HepG2 (cell line): ENCODE results near the gene RAB3D. TPM values are rescaled to one million over a fixed set of nuclear protein-coding genes. Genes with fewer than 3 reads are reported as not detected.

ENCODE experiments used
- BHLHE40 ChIP-seq: IDR thresholded peaks from 2 replicates; pipeline ENCODE4 v1.6.1; 2011; ENCODE audit warnings: low read length, improper control_type of control experiment
- CEBPG ChIP-seq: IDR thresholded peaks from 2 replicates; pipeline ENCODE4 v1.6.1; 2016
- DNMT1 ChIP-seq: sonication (generic); formaldehyde crosslinking; IDR thresholded peaks from 2 replicates; pipeline ENCODE4 v1.5.1; 2020; ENCODE audit warnings: mild to moderate bottlenecking, missing genetic modification reagents
- HOXA3 ChIP-seq: sonication (generic); formaldehyde crosslinking; IDR thresholded peaks from 2 replicates; pipeline ENCODE4 v1.5.0; 2020; ENCODE audit warnings: missing genetic modification reagents
- KAT8 ChIP-seq: IDR thresholded peaks from 2 replicates; pipeline ENCODE4 v1.6.1; 2016; ENCODE audit warnings: missing genetic modification reagents, missing compliant biosample characterization
- KLF12 ChIP-seq: sonication (generic); formaldehyde crosslinking; IDR thresholded peaks from 2 replicates; pipeline ENCODE4 v1.4.0; 2020; ENCODE audit warnings: missing genetic modification reagents, borderline replicate concordance
- MED13 ChIP-seq: sonication (generic); formaldehyde crosslinking; IDR thresholded peaks from 2 replicates; pipeline ENCODE4 v1.5.0; 2020; ENCODE audit warnings: missing genetic modification reagents
- MEIS2 ChIP-seq: sonication (generic); formaldehyde crosslinking; IDR thresholded peaks from 2 replicates; pipeline ENCODE4 v1.9.0; 2021; ENCODE audit warnings: mild to moderate bottlenecking, missing genetic modification reagents
- PRMT3 ChIP-seq: sonication (generic); formaldehyde crosslinking; IDR thresholded peaks from 2 replicates; pipeline ENCODE4 v1.8.1; 2022; ENCODE audit warnings: low read depth, mild to moderate bottlenecking, moderate library complexity, missing genetic modification reagents, borderline replicate concordance
- PRPF4 ChIP-seq: fragments of 200-400 bp; formaldehyde crosslinking; IDR thresholded peaks from 2 replicates; pipeline ENCODE4 v1.6.1; 2016; ENCODE audit warnings: low read length, low read depth; ENCODE audit not compliant: poor library complexity, severe bottlenecking
- SAP130 ChIP-seq: IDR thresholded peaks from 2 replicates; pipeline ENCODE4 v1.6.1; 2016; ENCODE audit warnings: low read depth
- SMARCC2 ChIP-seq: fragments of 450-650 bp; IDR thresholded peaks from 2 replicates; pipeline ENCODE4 v1.6.1; 2017; ENCODE audit warnings: antibody characterized with exemption, mild to moderate bottlenecking
- ZFAT ChIP-seq: sonication (generic); formaldehyde crosslinking; conservative IDR thresholded peaks from 2 replicates; pipeline ENCODE4 v1.8.1; 2023; ENCODE audit warnings: missing genetic modification reagents, inconsistent platforms
- ZNF230 ChIP-seq: sonication (generic); formaldehyde crosslinking; IDR thresholded peaks from 2 replicates; pipeline ENCODE4 v1.4.0; 2020; ENCODE audit warnings: mild to moderate bottlenecking, missing genetic modification reagents
- ZNF251 ChIP-seq: sonication (generic); formaldehyde crosslinking; IDR thresholded peaks from 2 replicates; pipeline ENCODE4 v1.9.0; 2021; ENCODE audit warnings: mild to moderate bottlenecking, missing genetic modification reagents
- ZNF263 ChIP-seq: sonication (generic); formaldehyde crosslinking; IDR thresholded peaks from 2 replicates; pipeline ENCODE4 v1.4.0; 2020; ENCODE audit warnings: missing genetic modification reagents
- ZNF274 ChIP-seq: sonication (generic); formaldehyde crosslinking; IDR thresholded peaks from 2 replicates; pipeline ENCODE4 v1.5.1; 2020; ENCODE audit warnings: mild to moderate bottlenecking, missing genetic modification reagents
- ZNF563 ChIP-seq: sonication (generic); formaldehyde crosslinking; IDR thresholded peaks from 2 replicates; pipeline ENCODE4 v1.8.0; 2022; ENCODE audit warnings: mild to moderate bottlenecking, moderate library complexity, missing genetic modification reagents
- polyA plus RNA-seq, 8 experiments: library from polyadenylated mRNA; depleted of rRNA in 3 of 8; stranded (reverse) in 7 of 8; unstranded in 1 of 8; fragments of >200 nt; fragmentation: Illumina TruSeq in 4 of 8; extraction: Trizol in 4 of 8; gene quantifications; 2 replicates each; pipeline versions ENCODE4 v1.2.1 to v1.2.3, GENCODE V29; 2011 to 2016; ENCODE audit warnings: low read depth in 4 of 8, missing spikeins in 1 of 8, mixed read lengths in 1 of 8; ENCODE audit not compliant: insufficient read depth in 1 of 8
- total RNA-seq, 5 experiments: library from RNA; depleted of rRNA; stranded (reverse); fragments of >200 nt; fragmentation: Illumina TruSeq; extraction: Trizol; gene quantifications; 2 replicates each; pipeline ENCODE4 v1.2.3, GENCODE V29; 2016; ENCODE audit warnings: low read depth in 1 of 5
- TF ChIP-seq, protein P1 (sequence below): IDR thresholded peaks from 2 replicates; pipeline ENCODE4 v1.6.1; 2016; ENCODE audit warnings: mild to moderate bottlenecking
- TF ChIP-seq, protein P2 (sequence below): sonication (generic); formaldehyde crosslinking; IDR thresholded peaks from 2 replicates; pipeline ENCODE4 v1.5.0; 2020; ENCODE audit warnings: mild to moderate bottlenecking, missing genetic modification reagents
- TF ChIP-seq, protein P3 (sequence below): sonication (generic); formaldehyde crosslinking; IDR thresholded peaks from 2 replicates; pipeline ENCODE4 v1.4.0; 2020; ENCODE audit warnings: low read depth, mild to moderate bottlenecking, missing genetic modification reagents
- TF ChIP-seq, protein P4 (sequence below): sonication (generic); formaldehyde crosslinking; IDR thresholded peaks from 2 replicates; pipeline ENCODE4 v1.4.0; 2020; ENCODE audit warnings: missing genetic modification reagents; ENCODE audit errors: not compliant biosample characterization
- TF ChIP-seq, protein P5 (sequence below): sonication (generic); formaldehyde crosslinking; IDR thresholded peaks from 2 replicates; pipeline ENCODE4 v1.5.1; 2020; ENCODE audit warnings: missing genetic modification reagents, mild to moderate bottlenecking, borderline replicate concordance

The RAB3D gene
- total and polyA plus RNA-seq, 2 of the 13 experiments (the other 11 are each of a cell fraction or from before 2014, with no cell fraction given) = 2.0 to 16.1 TPM

DNA sequence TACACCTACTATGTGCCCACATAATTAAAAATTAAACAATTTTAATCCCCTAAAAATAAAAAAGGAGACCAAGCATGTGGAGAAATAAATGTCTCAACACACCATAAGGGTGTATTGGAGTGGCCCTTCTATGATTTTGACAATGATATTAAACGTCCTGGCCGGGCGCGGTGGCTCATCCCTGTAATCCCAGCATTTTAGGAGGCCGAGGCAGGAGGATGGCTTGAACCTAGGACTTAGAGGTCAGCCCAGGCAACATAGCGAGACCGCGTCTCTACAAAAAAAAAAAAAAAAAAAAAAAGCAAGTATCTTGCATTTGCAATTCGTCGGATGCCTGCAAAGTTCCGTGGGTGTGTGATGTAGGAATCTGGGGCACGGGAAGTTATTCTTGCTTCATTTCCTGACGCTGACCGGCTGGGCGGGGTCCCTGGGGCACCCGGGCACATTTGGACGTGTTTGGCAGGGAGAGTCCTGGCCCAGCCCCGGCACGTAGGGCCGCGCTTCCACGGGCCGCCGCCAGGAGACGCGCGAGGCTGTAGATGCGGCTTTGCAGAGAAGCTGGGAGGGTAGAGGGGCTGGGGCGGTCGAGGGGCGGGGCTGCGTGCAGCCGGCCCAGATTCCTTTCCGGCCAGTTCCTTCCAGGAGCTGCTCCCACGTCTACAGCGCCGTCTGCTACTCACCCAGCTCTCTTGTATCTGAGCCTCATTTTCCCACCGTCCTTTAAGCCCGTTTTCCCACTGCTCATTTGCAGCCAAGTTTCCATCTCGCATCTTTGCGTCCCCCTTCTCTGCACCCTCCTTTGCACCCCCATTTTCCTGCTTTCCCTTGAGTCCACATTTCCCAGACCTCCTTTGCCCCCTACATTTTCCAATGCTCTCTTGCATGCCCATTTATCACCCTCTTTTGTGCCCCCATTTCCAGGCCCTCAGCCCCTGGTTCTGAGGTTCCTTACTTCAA is 45.7 kb downstream of the RAB3D start (continued):
- TF ChIP-seq PRMT3 (CRISPR knock-in tag) = no peak
- peak; percentile 68 for TF ChIP-seq HOXA3
- TF ChIP-seq ZNF251 (CRISPR knock-in tag) = no peak
- no peak for TF ChIP-seq MEIS2
- no peak for TF ChIP-seq SMARCC2
- TF ChIP-seq MED13 (CRISPR knock-in tag) = no peak
- TF ChIP-seq KAT8 = no peak
- TF ChIP-seq DNMT1 = no peak
- peak; percentile 47; the same call in 1 of the 2 replicates for TF ChIP-seq CEBPG (CRISPR knock-in tag)
- no peak for TF ChIP-seq ZNF230 (CRISPR knock-in tag)
- TF ChIP-seq ZNF274 (CRISPR knock-in tag) = no peak
- TF ChIP-seq, protein P1, sequence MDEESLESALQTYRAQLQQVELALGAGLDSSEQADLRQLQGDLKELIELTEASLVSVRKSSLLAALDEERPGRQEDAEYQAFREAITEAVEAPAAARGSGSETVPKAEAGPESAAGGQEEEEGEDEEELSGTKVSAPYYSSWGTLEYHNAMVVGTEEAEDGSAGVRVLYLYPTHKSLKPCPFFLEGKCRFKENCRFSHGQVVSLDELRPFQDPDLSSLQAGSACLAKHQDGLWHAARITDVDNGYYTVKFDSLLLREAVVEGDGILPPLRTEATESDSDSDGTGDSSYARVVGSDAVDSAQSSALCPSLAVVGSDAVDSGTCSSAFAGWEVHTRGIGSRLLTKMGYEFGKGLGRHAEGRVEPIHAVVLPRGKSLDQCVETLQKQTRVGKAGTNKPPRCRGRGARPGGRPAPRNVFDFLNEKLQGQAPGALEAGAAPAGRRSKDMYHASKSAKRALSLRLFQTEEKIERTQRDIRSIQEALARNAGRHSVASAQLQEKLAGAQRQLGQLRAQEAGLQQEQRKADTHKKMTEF (CRISPR knock-in tag) = peak; percentile 42; the same call in 1 of the 2 replicates
- peak; percentile 30; the same call in 1 of the 2 replicates for TF ChIP-seq KLF12 (CRISPR knock-in tag)
- TF ChIP-seq, protein P2, sequence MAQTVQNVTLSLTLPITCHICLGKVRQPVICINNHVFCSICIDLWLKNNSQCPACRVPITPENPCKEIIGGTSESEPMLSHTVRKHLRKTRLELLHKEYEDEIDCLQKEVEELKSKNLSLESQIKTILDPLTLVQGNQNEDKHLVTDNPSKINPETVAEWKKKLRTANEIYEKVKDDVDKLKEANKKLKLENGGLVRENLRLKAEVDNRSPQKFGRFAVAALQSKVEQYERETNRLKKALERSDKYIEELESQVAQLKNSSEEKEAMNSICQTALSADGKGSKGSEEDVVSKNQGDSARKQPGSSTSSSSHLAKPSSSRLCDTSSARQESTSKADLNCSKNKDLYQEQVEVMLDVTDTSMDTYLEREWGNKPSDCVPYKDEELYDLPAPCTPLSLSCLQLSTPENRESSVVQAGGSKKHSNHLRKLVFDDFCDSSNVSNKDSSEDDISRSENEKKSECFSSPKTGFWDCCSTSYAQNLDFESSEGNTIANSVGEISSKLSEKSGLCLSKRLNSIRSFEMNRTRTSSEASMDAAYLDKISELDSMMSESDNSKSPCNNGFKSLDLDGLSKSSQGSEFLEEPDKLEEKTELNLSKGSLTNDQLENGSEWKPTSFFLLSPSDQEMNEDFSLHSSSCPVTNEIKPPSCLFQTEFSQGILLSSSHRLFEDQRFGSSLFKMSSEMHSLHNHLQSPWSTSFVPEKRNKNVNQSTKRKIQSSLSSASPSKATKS (CRISPR knock-in tag) = no peak
- TF ChIP-seq, protein P3, sequence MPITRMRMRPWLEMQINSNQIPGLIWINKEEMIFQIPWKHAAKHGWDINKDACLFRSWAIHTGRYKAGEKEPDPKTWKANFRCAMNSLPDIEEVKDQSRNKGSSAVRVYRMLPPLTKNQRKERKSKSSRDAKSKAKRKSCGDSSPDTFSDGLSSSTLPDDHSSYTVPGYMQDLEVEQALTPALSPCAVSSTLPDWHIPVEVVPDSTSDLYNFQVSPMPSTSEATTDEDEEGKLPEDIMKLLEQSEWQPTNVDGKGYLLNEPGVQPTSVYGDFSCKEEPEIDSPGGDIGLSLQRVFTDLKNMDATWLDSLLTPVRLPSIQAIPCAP = no peak
- TF ChIP-seq, protein P4, sequence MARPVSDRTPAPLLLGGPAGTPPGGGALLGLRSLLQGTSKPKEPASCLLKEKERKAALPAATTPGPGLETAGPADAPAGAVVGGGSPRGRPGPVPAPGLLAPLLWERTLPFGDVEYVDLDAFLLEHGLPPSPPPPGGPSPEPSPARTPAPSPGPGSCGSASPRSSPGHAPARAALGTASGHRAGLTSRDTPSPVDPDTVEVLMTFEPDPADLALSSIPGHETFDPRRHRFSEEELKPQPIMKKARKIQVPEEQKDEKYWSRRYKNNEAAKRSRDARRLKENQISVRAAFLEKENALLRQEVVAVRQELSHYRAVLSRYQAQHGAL = no peak
- no peak for TF ChIP-seq ZFAT
- TF ChIP-seq, protein P5, sequence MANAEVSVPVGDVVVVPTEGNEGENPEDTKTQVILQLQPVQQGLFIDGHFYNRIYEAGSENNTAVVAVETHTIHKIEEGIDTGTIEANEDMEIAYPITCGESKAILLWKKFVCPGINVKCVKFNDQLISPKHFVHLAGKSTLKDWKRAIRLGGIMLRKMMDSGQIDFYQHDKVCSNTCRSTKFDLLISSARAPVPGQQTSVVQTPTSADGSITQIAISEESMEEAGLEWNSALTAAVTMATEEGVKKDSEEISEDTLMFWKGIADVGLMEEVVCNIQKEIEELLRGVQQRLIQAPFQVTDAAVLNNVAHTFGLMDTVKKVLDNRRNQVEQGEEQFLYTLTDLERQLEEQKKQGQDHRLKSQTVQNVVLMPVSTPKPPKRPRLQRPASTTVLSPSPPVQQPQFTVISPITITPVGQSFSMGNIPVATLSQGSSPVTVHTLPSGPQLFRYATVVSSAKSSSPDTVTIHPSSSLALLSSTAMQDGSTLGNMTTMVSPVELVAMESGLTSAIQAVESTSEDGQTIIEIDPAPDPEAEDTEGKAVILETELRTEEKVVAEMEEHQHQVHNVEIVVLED (CRISPR knock-in tag) = peak; percentile 47; the same call in 1 of the 2 replicates
- peak; percentile 78 for TF ChIP-seq SAP130 (CRISPR knock-in tag)
- 0 out of 2 replicates have a peak, but pooled peaks have one; percentile 6 for TF ChIP-seq ZNF563 (CRISPR knock-in tag)
- no peak for TF ChIP-seq BHLHE40
- TF ChIP-seq PRPF4 = no peak
- 0 out of 2 replicates have a peak, but pooled peaks have one; percentile 39 for TF ChIP-seq ZNF263
